HG02970 (cell line): ENCODE data around the gene LRRC26.

Source experiments
- ATAC-seq: cut with Tn5 transposase; IDR thresholded peaks from one replicate; pipeline ENCODE4 v1.9.1; 2021; ENCODE audit warnings: mild to moderate bottlenecking, moderate library complexity, moderate number of reproducible peaks; ENCODE audit not compliant: unreplicated experiment, low FRiP score

The LRRC26 gene

DNA sequence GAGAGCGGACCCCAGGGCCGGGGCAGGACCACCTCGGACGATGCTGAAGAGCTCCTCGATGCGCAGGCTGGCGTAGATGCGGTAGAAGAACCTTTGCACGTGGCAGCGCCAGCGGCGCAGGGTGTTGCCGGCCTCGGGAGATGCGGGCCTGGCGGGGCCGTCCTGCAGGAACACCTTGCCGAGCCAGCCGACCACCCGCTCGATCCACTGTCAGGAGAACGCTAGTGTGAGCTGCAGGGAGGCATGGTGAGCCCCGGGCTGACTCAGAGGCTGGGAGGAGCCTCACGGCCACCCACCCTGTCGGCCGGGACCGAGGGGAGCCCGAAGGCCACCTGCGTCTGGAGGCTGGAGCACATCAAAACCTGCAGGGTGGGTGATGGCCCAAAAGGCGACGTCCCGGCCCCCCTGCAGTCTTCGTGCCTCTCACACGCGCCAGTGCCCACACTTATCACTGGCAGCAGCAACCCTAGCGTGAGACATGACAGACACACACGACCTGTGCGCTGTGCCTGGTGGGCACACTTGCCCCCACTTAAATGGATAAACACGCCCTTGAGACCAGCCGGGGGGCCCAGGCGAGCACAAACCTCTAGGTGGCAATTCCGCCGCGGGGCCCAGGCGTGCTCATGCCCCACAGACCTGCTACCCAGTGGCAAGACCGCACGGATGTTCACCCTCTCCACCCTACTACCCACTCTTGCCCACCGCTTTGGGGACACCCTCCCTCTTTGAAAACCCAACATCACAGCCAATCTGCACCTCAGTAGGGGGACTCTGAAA, 15.2 kb upstream of the LRRC26 start:
- ATAC-seq: no peak

DNA sequence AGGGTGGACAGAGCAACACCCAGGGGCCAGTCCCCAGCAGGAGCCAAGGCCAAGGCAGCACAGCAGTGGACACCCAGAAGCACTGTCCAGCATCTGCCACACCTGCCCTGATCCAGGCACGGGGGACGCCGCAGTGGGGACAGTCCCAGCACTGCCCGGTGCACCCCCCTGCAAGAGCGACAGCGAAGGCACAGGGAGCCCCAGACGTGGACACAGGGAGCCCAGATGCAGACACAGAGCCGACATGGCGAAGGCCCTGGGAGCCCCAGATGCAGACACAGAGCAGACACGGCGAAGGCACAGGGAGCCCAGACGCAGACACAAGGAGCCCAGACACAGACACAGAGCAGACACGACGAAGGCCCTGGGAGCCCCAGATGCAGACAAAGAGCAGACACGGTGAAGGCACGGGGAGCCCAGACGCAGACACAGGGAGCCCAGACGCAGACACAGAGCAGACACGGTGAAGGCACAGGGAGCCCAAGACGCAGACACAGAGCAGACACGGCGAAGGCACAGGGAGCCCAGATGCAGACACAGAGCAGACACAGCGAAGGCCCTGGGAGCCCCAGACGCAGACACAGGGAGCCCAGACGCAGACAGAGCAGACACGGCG, 14.2 kb upstream of the LRRC26 start:
- ATAC-seq: no peak

GRCh38 chr9:137182836-137183235, 13.0 kb upstream of the LRRC26 start:
- ATAC-seq: no peak

- no peak for ATAC-seq
These were observed 11.8 kb upstream of the LRRC26 start for GRCh38 chr9:137181680-137182079.

DNA sequence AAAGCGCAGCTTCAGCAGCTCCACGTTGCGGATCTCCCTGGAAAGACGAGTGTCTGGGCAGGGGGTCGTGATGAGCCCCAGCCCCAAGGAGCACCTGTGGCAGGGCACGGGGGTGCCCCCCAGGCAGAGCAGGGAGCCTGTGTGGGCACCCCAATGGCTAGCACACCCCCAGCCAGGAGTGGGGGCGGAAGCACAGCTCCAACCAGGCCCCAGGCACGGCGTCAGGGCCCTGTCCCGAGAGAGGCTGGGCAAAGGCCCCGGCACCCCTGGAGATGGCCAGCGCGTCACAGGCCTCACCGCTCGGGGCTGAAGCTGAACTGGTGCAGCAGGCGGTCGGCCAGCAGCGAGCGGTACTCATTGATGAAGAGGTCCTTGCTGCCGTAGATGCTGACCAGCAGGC, 10.6 kb upstream of the LRRC26 start:
- no peak for ATAC-seq

GRCh38 chr9:137179761-137180160, 9.9 kb upstream of the LRRC26 start:
- no peak for ATAC-seq

DNA sequence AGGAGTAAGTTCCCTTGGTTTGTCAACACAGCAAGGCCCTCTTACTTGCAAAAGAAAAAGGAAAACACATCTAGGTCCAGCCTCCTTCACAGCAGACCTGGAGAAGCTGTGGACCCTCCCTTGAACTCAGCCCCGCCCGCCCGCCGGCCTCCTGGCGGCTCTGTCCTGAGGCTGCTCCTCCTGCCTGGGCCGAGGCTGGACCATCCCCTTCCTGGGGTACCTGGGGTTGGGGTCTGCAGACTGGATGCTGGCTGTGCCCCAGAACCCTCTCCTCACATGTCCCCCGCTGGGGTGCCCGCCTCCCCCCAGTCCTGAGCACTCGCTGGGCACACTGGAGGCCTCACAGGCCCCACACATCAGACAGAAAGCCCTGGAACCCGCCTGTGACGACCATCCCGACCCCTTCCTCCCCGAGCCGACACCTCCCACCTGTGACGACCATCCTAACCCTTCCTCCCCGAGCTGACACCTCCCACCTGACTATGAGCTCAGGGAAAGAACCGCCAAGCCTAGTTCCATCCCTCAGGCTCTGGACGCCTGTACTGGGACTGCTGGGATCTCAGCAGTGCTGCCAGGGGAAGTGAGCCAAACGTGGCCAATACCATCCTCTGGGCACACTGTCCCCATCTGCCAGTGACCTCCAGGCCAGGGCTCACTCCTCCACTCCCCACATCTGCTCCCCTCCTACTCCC, 9.2 kb upstream of the LRRC26 start:
- ATAC-seq: no peak

DNA sequence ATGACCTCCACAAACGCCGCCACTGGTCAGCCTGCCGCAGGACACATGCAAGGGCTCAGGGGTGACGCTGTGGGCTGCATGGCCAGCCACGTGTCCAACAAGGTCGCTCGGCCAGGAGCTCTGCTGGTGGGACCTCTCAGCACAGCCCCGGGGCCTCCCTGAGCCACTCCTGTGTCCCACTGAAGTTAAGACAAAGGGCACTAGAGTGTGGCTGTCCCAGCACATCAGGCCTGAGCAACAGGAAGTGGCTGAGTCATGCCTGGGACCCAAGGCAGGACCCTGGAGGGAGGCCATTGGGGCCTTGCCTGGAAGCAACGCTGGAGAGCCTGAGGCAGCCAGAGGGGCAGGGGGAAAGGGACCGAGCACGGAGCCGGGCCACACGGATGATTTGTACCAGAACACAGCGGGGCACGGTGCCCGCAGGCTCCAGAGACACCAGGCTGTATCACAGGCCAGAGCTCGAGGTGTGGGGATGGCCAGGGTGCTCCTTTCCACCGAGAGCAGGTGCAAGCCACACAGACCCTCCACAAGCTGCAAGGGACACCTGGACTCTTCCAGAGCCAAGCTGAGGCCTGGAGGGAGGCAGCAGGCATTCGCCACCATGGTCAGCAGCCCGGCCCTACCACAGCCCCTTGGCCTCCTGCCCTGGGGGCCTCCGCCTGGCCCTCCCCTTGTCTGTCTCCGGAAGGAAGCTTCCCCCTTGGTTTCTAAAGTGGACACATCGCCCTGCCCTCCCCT, 8.5 kb upstream of the LRRC26 start:
- no peak for ATAC-seq

DNA sequence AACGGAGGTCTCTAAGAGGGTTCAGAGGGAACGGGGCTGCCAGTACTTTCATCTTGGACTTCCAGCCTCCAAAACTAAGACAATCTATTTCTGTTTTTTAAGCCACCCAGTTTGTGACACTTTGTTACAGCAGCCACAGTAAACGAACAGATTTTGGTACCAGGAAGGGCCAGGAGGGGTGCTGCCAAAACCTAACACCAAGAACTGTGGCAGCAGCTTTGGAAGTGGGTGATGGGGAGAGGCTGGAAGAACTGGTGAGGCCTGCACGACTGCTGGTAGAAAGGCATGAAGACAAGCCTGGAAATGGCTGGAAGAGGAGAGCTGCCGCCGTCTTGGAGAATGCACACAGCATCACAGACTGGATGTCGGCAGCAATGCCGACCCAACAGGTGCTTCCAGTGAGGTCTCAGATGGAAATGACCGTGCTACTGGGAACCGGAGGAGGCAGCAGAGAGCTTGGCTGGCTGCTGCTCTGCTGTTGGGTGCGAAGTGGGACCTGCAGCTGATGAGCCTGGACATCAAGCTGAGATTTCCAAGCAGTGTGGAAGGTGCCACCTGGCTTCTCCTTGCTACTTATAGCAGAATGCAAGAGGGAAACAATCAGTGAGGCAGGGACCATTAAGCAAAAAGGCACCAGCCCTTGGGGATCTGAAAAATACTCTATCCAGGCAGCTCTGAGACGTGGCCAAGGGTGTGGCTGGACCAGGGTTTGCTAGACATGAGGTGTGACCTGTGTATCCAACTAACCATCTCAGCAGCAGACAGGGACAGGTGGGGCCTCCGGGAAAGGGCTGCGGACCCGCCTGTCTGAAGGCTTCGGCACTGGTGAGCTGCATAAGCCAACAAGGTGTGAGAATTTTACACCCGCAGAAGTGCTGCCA, 6.7 kb upstream of the LRRC26 start:
- no peak for ATAC-seq

DNA sequence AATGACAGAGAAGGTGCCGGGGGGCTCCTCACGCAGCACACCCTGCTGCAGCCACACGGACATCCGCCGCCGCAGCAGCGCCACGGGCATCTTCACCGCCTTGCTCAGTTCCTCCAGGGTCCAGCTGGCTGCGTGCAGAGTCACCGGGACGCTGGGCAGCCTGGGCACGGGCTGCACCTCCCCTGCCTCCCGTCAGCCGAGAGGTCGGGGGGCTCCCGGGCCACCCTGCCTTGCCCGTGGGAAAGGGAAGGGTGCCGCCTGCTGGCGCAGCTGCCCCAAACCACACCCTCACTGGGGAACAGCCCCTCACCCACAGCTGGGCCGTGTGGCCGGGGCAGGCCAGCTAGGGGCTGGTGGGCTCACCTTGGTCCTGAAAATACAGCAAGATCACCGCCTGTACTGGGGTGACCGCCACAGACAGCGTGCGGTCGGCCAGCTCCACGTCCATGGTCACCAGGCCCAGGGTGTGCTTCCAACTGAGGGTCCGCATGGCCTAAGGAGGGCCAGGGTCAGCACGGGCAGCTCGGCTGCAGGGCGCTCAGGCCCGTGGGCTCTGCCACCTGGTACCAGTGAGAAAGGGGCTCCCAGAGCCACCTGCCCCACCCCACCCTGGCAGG, 5.6 kb upstream of the LRRC26 start:
- ATAC-seq: no peak

GRCh38 chr9:137174722-137175293, 5.0 kb upstream of the LRRC26 start:
- no peak for ATAC-seq

- ATAC-seq: no peak
These were observed 4.2 kb upstream of the LRRC26 start for GRCh38 chr9:137173796-137174664.

- ATAC-seq: no peak
These were observed 3.3 kb upstream of the LRRC26 start for GRCh38 chr9:137172901-137173795.

- ATAC-seq: no peak
These were observed 1.5 kb upstream of the LRRC26 start for GRCh38 chr9:137171149-137171900.

- no peak for ATAC-seq
These were observed 766 bp upstream of the LRRC26 start for GRCh38 chr9:137170486-137171148.
